ENCODE measurements around the gene EDC4.
"Not testable (repeated sequence)": the region's sequence is repeated elsewhere in the genome, so short reads cannot be mapped to it uniquely, and the experiment has no call there.

The EDC4 gene

DNA sequence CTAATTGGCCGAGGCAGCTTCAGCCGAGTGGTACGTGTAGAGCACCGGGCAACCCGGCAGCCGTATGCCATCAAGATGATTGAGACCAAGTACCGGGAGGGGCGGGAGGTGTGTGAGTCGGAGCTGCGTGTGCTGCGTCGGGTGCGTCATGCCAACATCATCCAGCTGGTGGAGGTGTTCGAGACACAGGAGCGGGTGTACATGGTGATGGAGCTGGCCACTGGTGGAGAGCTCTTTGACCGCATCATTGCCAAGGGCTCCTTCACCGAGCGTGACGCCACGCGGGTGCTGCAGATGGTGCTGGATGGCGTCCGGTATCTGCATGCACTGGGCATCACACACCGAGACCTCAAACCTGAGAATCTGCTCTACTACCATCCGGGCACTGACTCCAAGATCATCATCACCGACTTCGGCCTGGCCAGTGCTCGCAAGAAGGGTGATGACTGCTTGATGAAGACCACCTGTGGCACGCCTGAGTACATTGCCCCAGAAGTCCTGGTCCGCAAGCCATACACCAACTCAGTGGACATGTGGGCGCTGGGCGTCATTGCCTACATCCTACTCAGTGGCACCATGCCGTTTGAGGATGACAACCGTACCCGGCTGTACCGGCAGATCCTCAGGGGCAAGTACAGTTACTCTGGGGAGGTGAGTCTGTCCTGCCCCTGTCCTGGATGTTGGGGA, 36.3 kb downstream of the EDC4 start:
- DNase-seq (ENCODE audit: low spot score in 2 of 2) (no peak), ATAC-seq (replicated peaks; ENCODE audit: extremely low read depth, poor library complexity, severe bottlenecking) (no peak)
- no peak overlapping the region for H3K4me3 Mint-ChIP-seq
- H3K4me1 Mint-ChIP-seq = peaks cover 18% of the 10 kb centered on the region
- peaks cover 7% of the 10 kb centered on the region for H3K36me3 Mint-ChIP-seq (ENCODE audit: insufficient read depth)
- H3K27ac Mint-ChIP-seq (ENCODE audit: low read depth) = peak overlapping the region; percentile 16
- no peaks in the 10 kb centered on the region for H3K9me3 Mint-ChIP-seq
- no peaks in the 10 kb centered on the region for H3K27me3 Mint-ChIP-seq

GRCh38 chr16:67910158-67910557, 37.3 kb downstream of the EDC4 start:
- Mint-ChIP-seq H3K27ac (ENCODE audit: low read depth) (peak overlapping the region; percentile 16), H3K36me3 (ENCODE audit: insufficient read depth) (peaks cover 7% of the 10 kb centered on the region), H3K27me3 (no peaks in the 10 kb centered on the region), H3K9me3 (no peaks in the 10 kb centered on the region), H3K4me3 (no peak overlapping the region), H3K4me1 (peaks cover 20% of the 10 kb centered on the region)
- ATAC-seq (replicated peaks; ENCODE audit: extremely low read depth, poor library complexity, severe bottlenecking) (no peak), DNase-seq (ENCODE audit: low spot score in 2 of 2) (no peak)

GRCh38 chr16:67914758-67915495, 42.1 kb downstream of the EDC4 start:
- Mint-ChIP-seq H3K4me1 (peaks cover 32% of the 10 kb centered on the region), H3K4me3 (no peak overlapping the region), H3K27ac (ENCODE audit: low read depth) (no peak overlapping the region), H3K9me3 (no peaks in the 10 kb centered on the region), H3K27me3 (no peaks in the 10 kb centered on the region), H3K36me3 (ENCODE audit: insufficient read depth) (peaks cover 4% of the 10 kb centered on the region)
- DNase-seq (ENCODE audit: low spot score in 2 of 2) (no peak), ATAC-seq (replicated peaks; ENCODE audit: extremely low read depth, poor library complexity, severe bottlenecking) (no peak)

GRCh38 chr16:67915496-67915769, 42.6 kb downstream of the EDC4 start:
- not testable (repeated sequence) for H3K36me3 Mint-ChIP-seq (ENCODE audit: insufficient read depth); DNase-seq (ENCODE audit: low spot score in 2 of 2); ATAC-seq (replicated peaks; ENCODE audit: extremely low read depth, poor library complexity, severe bottlenecking); H3K9me3 Mint-ChIP-seq; H3K27ac Mint-ChIP-seq (ENCODE audit: low read depth); H3K27me3 Mint-ChIP-seq; H3K4me3 Mint-ChIP-seq
- H3K4me1 Mint-ChIP-seq = peaks cover 32% of the 10 kb centered on the region

DNA sequence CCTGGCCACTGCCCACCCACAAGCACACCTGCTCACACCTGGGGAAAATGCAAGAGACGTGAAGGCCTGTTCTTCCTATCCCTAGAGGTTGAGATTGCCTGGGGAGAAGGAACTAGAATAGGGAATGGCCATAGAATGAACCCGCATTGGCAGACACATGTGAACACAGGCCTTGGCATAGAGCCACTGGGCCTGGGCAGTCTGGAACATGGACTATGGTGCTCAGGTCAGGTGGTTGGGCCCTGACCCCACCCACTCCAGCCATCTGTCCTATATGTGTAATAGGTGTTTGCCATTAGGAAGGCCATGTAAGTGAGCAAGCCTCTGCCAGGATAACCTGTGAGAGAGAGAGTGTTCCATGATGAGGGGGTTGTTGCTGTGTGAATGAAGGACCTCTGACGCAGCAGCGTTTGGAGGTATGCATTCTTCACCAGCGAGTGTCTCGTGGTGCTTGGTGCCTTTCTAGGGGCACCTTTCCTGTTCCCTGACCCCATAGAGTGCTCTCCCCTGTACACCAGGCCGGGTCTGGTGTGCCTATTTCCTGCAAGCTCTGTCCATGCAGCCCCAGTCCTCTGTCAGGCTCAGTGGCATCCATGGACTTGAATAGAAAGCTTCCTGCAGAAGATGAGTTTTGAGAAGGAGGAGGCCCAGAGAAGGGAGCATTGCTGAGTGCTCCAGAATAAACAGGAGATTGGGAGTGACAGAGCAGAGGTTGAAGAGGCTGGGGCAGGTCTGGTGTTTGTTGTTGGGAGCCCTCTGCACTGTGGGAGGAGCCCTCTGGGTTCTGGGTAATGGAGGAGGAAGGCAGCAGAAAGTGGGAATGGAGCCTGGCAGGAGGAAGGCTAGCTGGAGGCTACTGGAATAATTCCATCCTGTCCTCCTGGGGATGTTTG, 43.2 kb downstream of the EDC4 start:
- DNase-seq (ENCODE audit: low spot score in 2 of 2) (no peak), ATAC-seq (replicated peaks; ENCODE audit: extremely low read depth, poor library complexity, severe bottlenecking) (no peak)
- Mint-ChIP-seq H3K9me3 (no peaks in the 10 kb centered on the region), H3K27me3 (no peaks in the 10 kb centered on the region), H3K4me3 (no peak overlapping the region), H3K36me3 (ENCODE audit: insufficient read depth) (peaks cover 4% of the 10 kb centered on the region), H3K27ac (ENCODE audit: low read depth) (peak overlapping the region; percentile 71), H3K4me1 (peaks cover 32% of the 10 kb centered on the region)

- H3K4me3 Mint-ChIP-seq = no peak overlapping the region
- peaks cover 4% of the 10 kb centered on the region for H3K36me3 Mint-ChIP-seq (ENCODE audit: insufficient read depth)
- peaks cover 32% of the 10 kb centered on the region for H3K4me1 Mint-ChIP-seq
- no peaks in the 10 kb centered on the region for H3K27me3 Mint-ChIP-seq
- DNase-seq (ENCODE audit: low spot score in 2 of 2) (no peak), ATAC-seq (replicated peaks; ENCODE audit: extremely low read depth, poor library complexity, severe bottlenecking) (no peak)
- no peaks in the 10 kb centered on the region for H3K9me3 Mint-ChIP-seq
- peak overlapping the region; percentile 60 for H3K27ac Mint-ChIP-seq (ENCODE audit: low read depth)
Observed at GRCh38 chr16:67917140-67917851, 44.4 kb downstream of the EDC4 start.

DNA sequence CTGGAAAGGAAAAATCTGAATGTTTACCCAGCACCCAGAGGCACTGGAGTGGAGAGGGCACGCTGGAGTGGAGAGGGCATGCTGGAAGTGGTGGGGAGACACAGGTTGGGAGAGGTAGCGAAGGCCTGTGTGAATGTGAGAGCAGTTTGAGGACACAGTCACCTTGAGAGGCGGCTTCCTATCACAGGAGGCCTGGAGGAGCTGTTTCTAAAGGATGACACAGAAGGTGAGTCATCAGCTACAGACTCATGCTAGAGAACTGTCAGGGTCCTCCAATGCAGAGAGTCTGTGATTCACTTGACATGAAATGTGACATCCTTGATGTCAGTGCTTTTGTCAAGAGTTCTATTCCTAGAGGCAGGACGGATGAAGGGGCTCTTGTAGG, 45.0 kb downstream of the EDC4 start:
- H3K27ac Mint-ChIP-seq (ENCODE audit: low read depth) = peak overlapping the region; percentile 60

GRCh38 chr16:67919622-67920221, 46.9 kb downstream of the EDC4 start:
- peaks cover 7% of the 10 kb centered on the region for H3K36me3 Mint-ChIP-seq (ENCODE audit: insufficient read depth)
- DNase-seq (ENCODE audit: low spot score in 2 of 2) = no peak
- peaks cover 30% of the 10 kb centered on the region for H3K4me1 Mint-ChIP-seq
- H3K27ac Mint-ChIP-seq (ENCODE audit: low read depth) = no peak overlapping the region
- no peaks in the 10 kb centered on the region for H3K9me3 Mint-ChIP-seq
- H3K27me3 Mint-ChIP-seq = no peaks in the 10 kb centered on the region
- ATAC-seq (replicated peaks; ENCODE audit: extremely low read depth, poor library complexity, severe bottlenecking) = no peak
- H3K4me3 Mint-ChIP-seq = no peak overlapping the region

More for the DNA sequence above, 45.0 kb downstream of the EDC4 start:
- Mint-ChIP-seq H3K36me3 (ENCODE audit: insufficient read depth) (peaks cover 4% of the 10 kb centered on the region), H3K4me1 (peaks cover 32% of the 10 kb centered on the region), H3K9me3 (no peaks in the 10 kb centered on the region), H3K27me3 (no peaks in the 10 kb centered on the region), H3K4me3 (no peak overlapping the region)
- DNase-seq (ENCODE audit: low spot score in 2 of 2) (no peak), ATAC-seq (replicated peaks; ENCODE audit: extremely low read depth, poor library complexity, severe bottlenecking) (no peak)

DNA sequence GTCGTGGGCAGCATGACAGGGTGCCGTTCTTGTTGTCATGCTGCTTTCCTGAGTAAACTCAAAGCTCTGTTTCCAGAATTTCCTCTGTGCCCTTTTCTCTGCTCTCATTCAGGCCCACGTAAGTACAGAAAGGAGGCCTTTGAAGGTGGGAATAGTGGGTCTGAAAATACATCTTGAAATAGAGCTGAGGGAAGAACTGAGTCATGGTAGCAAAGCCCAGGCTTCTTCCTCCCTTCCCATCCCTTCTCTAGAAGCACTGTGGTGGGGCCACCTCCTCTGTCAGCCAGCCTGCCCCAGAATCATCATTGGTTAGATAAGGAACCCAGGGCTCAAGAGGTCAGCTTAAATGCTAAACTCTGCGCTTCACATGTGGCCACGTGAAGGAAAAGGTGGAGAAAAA, 49.4 kb downstream of the EDC4 start:
- Mint-ChIP-seq H3K4me3 (no peak overlapping the region), H3K27me3 (no peaks in the 10 kb centered on the region), H3K27ac (ENCODE audit: low read depth) (no peak overlapping the region), H3K4me1 (peaks cover 10% of the 10 kb centered on the region), H3K36me3 (ENCODE audit: insufficient read depth) (peaks cover 7% of the 10 kb centered on the region), H3K9me3 (no peaks in the 10 kb centered on the region)
- no peak for ATAC-seq (replicated peaks; ENCODE audit: extremely low read depth, poor library complexity, severe bottlenecking)
- DNase-seq (ENCODE audit: low spot score in 2 of 2) = no peak

- Mint-ChIP-seq H3K4me1 (peaks cover 5% of the 10 kb centered on the region), H3K36me3 (ENCODE audit: insufficient read depth) (peaks cover 5% of the 10 kb centered on the region), H3K9me3 (no peaks in the 10 kb centered on the region), H3K4me3 (no peak overlapping the region), H3K27ac (ENCODE audit: low read depth) (no peak overlapping the region), H3K27me3 (no peaks in the 10 kb centered on the region)
- DNase-seq (ENCODE audit: low spot score in 2 of 2) (no peak), ATAC-seq (replicated peaks; ENCODE audit: extremely low read depth, poor library complexity, severe bottlenecking) (no peak)
Observed at GRCh38 chr16:67922740-67923139, 49.9 kb downstream of the EDC4 start.

GRCh38 chr16:67923414-67924116, 50.7 kb downstream of the EDC4 start:
- H3K9me3 Mint-ChIP-seq = no peaks in the 10 kb centered on the region
- H3K36me3 Mint-ChIP-seq (ENCODE audit: insufficient read depth) = peaks cover 8% of the 10 kb centered on the region
- no peak overlapping the region for H3K27ac Mint-ChIP-seq (ENCODE audit: low read depth)
- DNase-seq (ENCODE audit: low spot score in 2 of 2) (no peak), ATAC-seq (replicated peaks; ENCODE audit: extremely low read depth, poor library complexity, severe bottlenecking) (no peak)
- no peaks in the 10 kb centered on the region for H3K4me1 Mint-ChIP-seq
- H3K4me3 Mint-ChIP-seq = no peak overlapping the region
- no peaks in the 10 kb centered on the region for H3K27me3 Mint-ChIP-seq
